ENCODE results near the gene GPC6. TPM values are rescaled to one million over a fixed set of nuclear protein-coding genes. Genes with fewer than 3 reads are reported as not detected.

Gene GPC6
- total RNA-seq, 1 donor from 2014 or later, result not detected

DNA sequence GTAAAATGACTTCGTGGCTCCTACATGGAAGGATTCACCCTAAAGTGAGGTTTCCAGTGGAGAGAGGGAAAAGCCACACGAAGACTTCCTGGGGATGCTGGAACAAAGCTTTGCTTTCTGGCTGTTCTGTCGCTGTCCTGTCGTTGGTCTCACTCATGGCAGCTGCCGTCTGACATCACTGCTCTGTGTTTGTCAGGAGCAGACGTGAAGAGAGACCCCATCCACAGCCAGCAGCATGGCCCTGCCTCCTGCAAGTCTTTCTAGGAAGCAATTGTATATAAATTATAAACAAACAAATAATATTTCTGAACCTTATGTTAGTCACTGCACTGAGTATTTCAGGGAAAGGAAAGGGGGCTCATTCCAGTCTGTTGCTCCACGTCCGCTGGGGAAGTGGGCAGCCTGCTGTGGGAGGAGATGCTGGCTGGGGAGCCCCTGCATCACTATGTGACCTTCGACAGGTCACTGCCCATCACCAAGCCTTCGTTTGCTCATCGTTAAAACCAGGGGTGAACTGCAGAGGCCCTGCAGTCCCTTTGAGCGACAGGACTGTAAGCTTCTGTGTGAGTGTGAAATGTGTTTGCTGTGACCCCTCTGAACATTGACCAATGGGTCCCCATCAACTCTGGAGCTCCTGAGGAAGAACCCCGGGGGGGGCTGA is 1101.9 kb downstream of the GPC6 start:
- H3K9me3 Mint-ChIP-seq, result peaks cover 18% of the 10 kb centered on the region
- H3K27ac Mint-ChIP-seq, result no peak overlapping the region
- peaks cover 14% of the 10 kb centered on the region for H3K36me3 Mint-ChIP-seq (ENCODE audit: low read depth)
- peaks cover 14% of the 10 kb centered on the region for H3K27me3 Mint-ChIP-seq (ENCODE audit: insufficient read depth)
- H3K4me3 Mint-ChIP-seq, result no peak overlapping the region
- no peak for DNase-seq (ENCODE audit: low spot score)
- intact Hi-C loops (cut with micrococcal nuclease), result loop anchor here (5.0 kb wide), 4 partner anchors 116 to 536 kb away; partner anchors contain the start of gene GPR180
- peaks cover 72% of the 10 kb centered on the region for H3K4me1 Mint-ChIP-seq (ENCODE audit: low read depth)

DNA sequence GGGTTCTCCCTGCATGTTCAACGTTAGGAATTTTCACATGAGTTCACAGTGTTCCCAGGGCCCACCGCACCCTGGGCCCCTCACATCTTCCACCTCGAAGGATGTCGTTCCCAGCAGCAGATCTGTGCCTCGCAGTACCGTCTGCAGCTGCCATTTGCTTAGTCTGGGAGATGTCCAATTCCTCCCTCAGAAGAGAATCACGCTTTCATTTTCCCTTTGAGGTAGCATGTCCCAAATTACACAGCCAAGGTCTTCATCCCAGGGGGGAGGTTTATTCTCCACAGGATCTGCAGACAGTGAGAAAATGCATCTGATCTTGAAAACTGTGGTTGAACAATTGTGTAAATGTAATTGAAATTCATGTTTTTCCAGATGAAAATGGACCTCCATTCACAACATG is 1102.7 kb downstream of the GPC6 start:
- Mint-ChIP-seq H3K36me3 (ENCODE audit: low read depth) (peaks cover 14% of the 10 kb centered on the region), H3K4me1 (ENCODE audit: low read depth) (peaks cover 65% of the 10 kb centered on the region), H3K27ac (no peak overlapping the region), H3K9me3 (peaks cover 18% of the 10 kb centered on the region), H3K4me3 (no peak overlapping the region), H3K27me3 (ENCODE audit: insufficient read depth) (peaks cover 22% of the 10 kb centered on the region)
- intact Hi-C loops (cut with micrococcal nuclease), result loop anchor here (5.0 kb wide), 4 partner anchors 117 to 537 kb away; partner anchors contain the start of gene GPR180
- DNase-seq (ENCODE audit: low spot score), result no peak

DNA sequence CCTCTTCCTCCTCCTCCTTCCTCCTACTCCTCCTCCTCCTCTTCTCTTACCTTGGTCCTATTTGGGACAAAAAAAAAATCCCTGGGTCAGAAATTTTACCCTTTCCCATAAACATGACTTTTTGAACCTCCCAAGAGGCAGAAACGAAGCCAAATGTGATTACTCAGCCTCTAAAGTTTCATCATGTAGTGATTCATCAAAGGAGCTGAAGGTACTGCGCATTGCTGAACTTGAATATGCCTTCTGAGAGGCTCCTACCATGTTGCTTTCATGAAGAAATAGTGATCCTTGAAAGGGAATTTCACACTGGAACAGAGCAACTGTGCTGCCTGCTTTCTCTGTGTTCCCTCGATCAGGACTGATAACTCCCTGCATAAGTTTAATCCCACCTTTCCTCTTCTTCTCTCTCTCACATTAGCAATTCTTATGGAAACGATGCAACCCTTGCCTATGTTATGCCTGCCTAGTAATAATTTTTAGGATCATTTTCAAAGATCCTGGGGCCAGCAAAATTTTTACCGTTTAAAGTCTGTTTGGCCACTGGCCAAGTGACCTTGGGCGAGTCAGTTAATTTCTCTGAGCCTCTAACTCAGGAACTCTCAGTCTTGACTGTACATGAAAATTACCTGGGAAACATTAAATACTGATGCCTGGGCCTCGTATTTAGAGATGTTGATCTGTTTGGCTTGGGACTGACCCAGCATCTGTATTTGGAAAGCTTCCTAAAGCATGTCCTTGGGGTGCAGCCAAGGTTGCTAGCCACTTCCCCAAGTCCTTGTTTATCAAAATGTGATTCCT is 1103.3 kb downstream of the GPC6 start:
- peaks cover 22% of the 10 kb centered on the region for H3K27me3 Mint-ChIP-seq (ENCODE audit: insufficient read depth)
- H3K27ac Mint-ChIP-seq, result peak overlapping the region; percentile 76
- no peak for DNase-seq (ENCODE audit: low spot score)
- peaks cover 14% of the 10 kb centered on the region for H3K36me3 Mint-ChIP-seq (ENCODE audit: low read depth)
- intact Hi-C loops (cut with micrococcal nuclease), result loop anchor here (1.0 to 5.0 kb wide), 5 partner anchors 13 to 538 kb away; partner anchors contain the start of gene GPR180
- peaks cover 58% of the 10 kb centered on the region for H3K4me1 Mint-ChIP-seq (ENCODE audit: low read depth)
- peak overlapping the region; percentile 66 for H3K4me3 Mint-ChIP-seq
- peaks cover 18% of the 10 kb centered on the region for H3K9me3 Mint-ChIP-seq

DNA sequence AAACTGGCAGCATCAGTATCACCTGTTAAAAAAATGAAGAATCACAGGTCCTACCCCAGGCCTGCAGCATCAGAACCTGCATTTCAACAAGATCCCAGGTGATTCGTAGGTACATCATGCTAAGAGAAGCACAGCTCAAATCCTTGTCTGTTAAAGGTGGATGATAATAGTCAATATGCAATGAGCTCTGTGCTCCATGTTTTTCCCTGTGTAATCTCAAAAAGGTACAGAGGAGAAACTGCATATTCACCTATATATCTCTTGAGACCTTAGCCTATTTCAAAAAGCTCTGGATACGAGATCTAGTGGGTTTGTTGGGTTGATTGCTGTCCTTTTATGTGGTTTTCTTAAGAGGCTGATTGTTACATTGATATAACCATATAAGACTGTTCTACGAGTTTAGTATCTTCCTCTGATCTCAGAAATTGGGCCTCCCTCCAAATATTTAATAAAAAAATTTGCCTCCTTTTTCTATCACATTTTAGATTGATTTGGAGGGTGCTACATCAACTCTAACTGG is 1104.0 kb downstream of the GPC6 start:
- no peak for DNase-seq (ENCODE audit: low spot score)
- intact Hi-C loops (cut with micrococcal nuclease), result loop anchor here (1.0 kb wide), 1 partner anchor 13 kb away; no protein-coding TSS in a partner anchor
- Mint-ChIP-seq H3K4me3 (no peak overlapping the region), H3K4me1 (ENCODE audit: low read depth) (peaks cover 52% of the 10 kb centered on the region), H3K36me3 (ENCODE audit: low read depth) (peaks cover 14% of the 10 kb centered on the region), H3K27me3 (ENCODE audit: insufficient read depth) (peaks cover 22% of the 10 kb centered on the region), H3K27ac (no peak overlapping the region), H3K9me3 (peaks cover 17% of the 10 kb centered on the region)

DNA sequence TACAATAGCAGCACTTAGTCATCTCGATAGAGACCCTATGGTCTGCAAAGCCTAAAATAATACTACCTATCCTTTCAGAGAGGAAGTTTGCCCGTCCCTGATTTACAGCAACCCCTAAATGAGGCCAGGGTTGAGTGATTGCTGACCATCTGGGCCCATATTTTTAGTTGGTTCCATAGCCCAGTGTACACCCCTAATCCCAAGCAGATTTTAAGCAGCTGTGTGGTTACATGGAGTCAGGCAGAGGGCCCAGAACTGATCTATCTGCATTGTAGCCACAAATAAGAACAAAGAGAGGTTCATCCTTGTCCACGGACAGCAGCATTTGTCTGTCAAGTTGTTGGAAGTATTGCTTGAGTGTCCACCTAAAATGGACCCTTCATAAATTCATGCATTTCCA is 1104.7 kb downstream of the GPC6 start:
- no peak overlapping the region for H3K4me3 Mint-ChIP-seq
- H3K27ac Mint-ChIP-seq, result no peak overlapping the region
- intact Hi-C loops (cut with micrococcal nuclease), result no loop called here
- peaks cover 14% of the 10 kb centered on the region for H3K36me3 Mint-ChIP-seq (ENCODE audit: low read depth)
- H3K4me1 Mint-ChIP-seq (ENCODE audit: low read depth), result peaks cover 45% of the 10 kb centered on the region
- peaks cover 25% of the 10 kb centered on the region for H3K27me3 Mint-ChIP-seq (ENCODE audit: insufficient read depth)
- H3K9me3 Mint-ChIP-seq, result peaks cover 11% of the 10 kb centered on the region
- no peak for DNase-seq (ENCODE audit: low spot score)

DNA sequence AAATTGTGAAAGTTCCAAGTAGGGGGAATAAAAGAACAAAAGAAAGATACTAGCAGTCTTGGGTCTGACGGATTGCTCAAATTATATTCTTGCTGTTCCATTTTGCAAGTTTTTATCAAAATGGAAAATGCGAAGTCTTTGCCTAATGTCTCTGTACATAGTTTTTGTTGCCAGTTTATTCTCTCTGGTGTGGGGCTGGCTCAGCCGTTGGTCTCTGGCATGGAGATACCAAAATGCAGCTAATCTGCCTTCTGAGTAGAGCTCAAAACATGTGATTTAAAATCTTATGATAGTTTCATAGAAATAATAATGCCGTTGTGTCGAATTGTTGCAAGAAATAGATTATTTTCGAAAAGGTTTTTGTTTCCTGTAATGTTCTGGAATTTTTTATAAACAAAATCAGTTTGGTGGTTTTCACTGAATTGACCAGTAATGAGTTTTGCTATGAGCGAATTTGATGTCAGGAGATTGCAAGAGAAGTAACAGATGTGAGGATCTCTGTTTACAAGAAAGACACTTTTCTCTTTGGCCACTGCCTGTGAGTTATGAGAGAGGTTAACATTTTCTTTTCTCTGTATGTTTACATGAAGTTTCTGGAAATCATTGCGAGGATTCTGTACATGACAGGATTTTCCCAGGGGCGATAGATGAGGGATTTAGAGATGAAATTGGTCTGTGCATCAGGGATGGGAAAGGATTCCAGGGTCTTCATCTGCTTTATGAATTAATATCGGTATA is 1105.9 kb downstream of the GPC6 start:
- H3K9me3 Mint-ChIP-seq, result peaks cover 7% of the 10 kb centered on the region
- no peak overlapping the region for H3K4me3 Mint-ChIP-seq
- H3K36me3 Mint-ChIP-seq (ENCODE audit: low read depth), result peaks cover 9% of the 10 kb centered on the region
- no peak overlapping the region for H3K27ac Mint-ChIP-seq
- DNase-seq (ENCODE audit: low spot score), result no peak
- H3K4me1 Mint-ChIP-seq (ENCODE audit: low read depth), result peaks cover 32% of the 10 kb centered on the region
- intact Hi-C loops (cut with micrococcal nuclease), result no loop called here
- H3K27me3 Mint-ChIP-seq (ENCODE audit: insufficient read depth), result peaks cover 25% of the 10 kb centered on the region

DNA sequence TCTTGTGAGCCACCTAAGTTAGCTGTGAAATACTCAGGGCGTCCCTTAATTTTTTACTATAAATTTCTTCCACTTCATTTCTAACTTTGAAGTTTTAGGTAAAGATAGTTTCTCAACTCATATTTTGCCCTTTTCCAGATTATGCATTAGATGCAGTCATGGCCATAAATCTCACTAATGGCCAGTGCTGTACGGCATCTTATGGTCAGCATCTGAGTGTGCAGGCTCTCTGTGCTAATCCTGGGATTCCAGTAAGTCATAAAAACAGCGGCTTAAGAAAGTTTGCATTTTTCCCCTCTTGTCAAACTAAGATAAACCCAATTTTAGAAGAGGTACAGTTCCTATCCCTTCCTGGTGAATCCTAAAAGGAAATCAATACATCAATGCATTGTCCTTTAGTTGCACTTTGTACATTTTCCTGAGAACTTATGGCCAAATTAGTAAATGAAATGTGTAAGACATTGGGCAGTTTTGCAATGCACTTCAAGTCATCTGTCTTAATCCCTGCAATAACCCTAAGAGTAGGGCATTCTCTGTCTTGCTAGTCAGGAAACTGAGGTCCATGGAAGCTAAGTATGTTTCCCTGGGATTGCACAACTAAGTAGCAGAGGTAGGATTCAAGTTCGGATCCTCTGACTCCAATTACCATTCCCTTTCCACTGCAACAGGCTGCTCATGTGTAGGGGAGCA is 1106.7 kb downstream of the GPC6 start:
- H3K4me1 Mint-ChIP-seq (ENCODE audit: low read depth), result peaks cover 25% of the 10 kb centered on the region

DNA sequence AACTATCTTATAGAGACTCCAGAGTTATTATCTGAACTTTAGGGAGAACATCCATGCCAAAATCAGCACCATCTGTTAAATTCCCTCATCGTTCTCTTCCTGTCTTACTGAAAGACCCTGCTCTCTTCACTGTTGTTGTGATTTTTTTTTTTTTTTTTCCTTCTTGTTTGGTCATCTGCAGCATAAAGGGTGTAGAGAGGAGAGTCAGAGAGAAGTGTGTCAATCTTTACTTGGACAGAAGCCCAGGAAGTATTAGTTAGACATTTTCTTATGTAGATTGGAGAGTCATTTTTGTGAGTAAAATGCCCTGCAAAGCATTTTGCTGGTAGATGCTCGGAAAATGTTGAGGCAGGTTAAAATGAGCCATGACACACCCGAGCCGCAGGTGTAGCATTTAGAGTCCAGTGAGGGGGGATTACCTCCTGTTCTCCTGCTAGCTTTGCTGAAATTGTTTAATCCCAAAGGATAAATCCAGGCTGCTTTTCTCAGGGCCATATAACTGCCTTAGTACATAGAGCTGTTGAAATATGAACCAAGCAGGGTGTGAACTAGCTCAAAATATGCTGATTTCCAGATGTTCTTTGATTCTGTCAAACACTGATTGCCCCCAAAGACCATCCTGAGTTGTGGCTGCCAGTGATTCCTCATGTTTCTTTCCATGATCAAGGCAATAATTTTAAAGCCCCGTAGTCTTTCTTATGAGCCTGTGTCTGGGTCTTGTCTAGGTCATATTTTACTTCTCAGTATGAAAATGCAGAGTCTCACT is 1109.3 kb downstream of the GPC6 start:
- Mint-ChIP-seq H3K9me3 (no peaks in the 10 kb centered on the region), H3K27me3 (ENCODE audit: insufficient read depth) (peaks cover 25% of the 10 kb centered on the region), H3K4me1 (ENCODE audit: low read depth) (peaks cover 2% of the 10 kb centered on the region), H3K27ac (no peak overlapping the region), H3K4me3 (no peak overlapping the region), H3K36me3 (ENCODE audit: low read depth) (peaks cover 4% of the 10 kb centered on the region)
- no peak for DNase-seq (ENCODE audit: low spot score)
- intact Hi-C loops (cut with micrococcal nuclease), result no loop called here

More for the DNA sequence above, 1106.7 kb downstream of the GPC6 start:
- no peak overlapping the region for H3K27ac Mint-ChIP-seq
- H3K4me3 Mint-ChIP-seq, result no peak overlapping the region
- DNase-seq (ENCODE audit: low spot score), result no peak
- H3K9me3 Mint-ChIP-seq, result peaks cover 7% of the 10 kb centered on the region
- H3K27me3 Mint-ChIP-seq (ENCODE audit: insufficient read depth), result peaks cover 25% of the 10 kb centered on the region
- intact Hi-C loops (cut with micrococcal nuclease), result no loop called here
- peaks cover 9% of the 10 kb centered on the region for H3K36me3 Mint-ChIP-seq (ENCODE audit: low read depth)

DNA sequence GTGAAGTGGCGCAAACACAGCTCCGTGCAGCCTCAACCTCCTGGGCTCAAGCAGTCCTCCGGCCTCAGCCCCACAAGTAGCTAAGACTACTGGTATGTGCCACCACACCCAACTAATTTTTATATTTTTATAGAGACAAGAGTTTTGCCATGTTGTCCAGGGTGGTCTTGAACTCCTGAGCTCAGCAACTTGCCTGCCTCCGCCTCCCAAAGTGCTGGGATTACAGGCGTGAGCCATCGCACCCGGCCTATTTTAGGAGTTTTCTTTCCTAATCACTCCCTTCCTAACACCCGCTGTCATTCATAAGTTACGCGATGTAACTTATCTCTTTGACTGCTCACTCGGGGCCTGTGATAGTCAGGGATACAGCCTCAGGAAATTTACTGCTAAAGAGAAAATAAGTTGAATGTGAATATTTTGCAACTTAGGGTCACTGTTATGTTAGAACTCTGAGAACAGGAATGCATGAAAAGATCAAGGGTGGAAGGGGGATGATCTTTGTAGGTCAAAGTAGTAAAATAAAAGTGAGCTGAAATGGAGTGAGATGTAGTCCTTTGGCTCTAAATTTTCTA is 1112.6 kb downstream of the GPC6 start:
- Mint-ChIP-seq H3K27me3 (ENCODE audit: insufficient read depth) (peaks cover 6% of the 10 kb centered on the region), H3K4me1 (ENCODE audit: low read depth) (peaks cover 6% of the 10 kb centered on the region), H3K9me3 (no peaks in the 10 kb centered on the region), H3K27ac (no peak overlapping the region), H3K36me3 (ENCODE audit: low read depth) (no peaks in the 10 kb centered on the region), H3K4me3 (no peak overlapping the region)
- intact Hi-C loops (cut with micrococcal nuclease), result no loop called here
- no peak for DNase-seq (ENCODE audit: low spot score)

DNA sequence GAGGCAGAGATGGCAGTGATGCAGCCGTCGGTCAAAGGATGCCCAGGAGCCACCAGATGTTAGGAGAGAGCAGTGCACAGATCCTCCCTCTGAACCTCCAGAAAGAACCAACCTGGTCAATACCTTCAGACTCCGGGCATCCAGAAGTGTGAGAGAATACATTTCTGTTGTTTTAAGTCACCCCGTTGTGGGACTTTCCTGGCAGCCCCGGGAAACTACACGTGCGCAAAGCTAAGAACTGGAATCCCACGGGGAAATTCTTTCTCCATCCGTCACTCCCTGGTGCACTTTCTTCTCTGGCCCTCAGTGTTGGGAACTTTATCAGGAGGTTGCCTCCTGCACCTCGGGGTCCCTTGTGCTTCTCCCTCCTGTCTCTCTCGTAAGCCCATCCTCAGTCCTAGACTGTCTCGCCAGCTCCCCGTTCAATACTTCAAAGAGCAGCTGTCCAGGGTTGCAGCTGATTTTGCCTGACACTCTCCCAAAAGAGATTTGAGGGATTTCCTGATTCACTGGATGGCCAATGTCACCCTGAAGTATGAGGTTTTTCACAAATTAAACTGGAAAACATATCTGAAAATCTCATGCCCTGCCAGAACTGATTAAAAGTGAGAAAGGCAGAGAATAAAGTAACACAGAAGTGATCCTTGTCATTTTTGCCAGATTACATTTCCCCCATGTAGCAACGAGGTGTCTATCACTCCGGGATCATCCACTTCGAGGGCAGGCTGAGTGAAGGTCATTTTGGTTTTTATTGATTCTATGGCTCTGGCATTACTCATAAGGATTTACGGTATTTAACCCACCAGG is 1116.0 kb downstream of the GPC6 start:
- Mint-ChIP-seq H3K4me1 (ENCODE audit: low read depth) (peaks cover 28% of the 10 kb centered on the region), H3K9me3 (no peaks in the 10 kb centered on the region), H3K36me3 (ENCODE audit: low read depth) (no peaks in the 10 kb centered on the region), H3K27ac (no peak overlapping the region), H3K27me3 (ENCODE audit: insufficient read depth) (peaks cover 4% of the 10 kb centered on the region), H3K4me3 (no peak overlapping the region)
- no peak for DNase-seq (ENCODE audit: low spot score)
- intact Hi-C loops (cut with micrococcal nuclease), result loop anchor here (1.0 kb wide), 1 partner anchor 12 kb away; no protein-coding TSS in a partner anchor

DNA sequence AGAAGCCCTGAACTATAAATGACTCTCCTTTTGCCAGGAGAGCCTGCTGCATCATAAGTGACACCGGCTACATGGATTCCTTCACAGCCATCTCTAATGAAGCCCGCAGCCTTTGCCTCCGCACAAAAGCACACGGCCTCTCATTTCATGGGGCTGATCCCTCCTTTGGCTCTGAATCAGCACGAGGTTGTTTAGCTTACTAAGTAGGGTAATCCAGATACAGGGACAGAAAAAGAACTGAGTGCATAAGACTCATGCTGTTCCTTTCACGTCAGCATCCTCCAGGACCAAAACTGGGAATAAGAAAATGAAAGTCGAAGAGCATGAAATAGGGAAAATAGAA is 1116.6 kb downstream of the GPC6 start:
- H3K4me3 Mint-ChIP-seq, result no peak overlapping the region

More for the DNA sequence above, 1116.6 kb downstream of the GPC6 start:
- intact Hi-C loops (cut with micrococcal nuclease), result loop anchor here (1.0 kb wide), 1 partner anchor 13 kb away; no protein-coding TSS in a partner anchor
- Mint-ChIP-seq H3K36me3 (ENCODE audit: low read depth) (no peaks in the 10 kb centered on the region), H3K9me3 (no peaks in the 10 kb centered on the region), H3K27me3 (ENCODE audit: insufficient read depth) (peaks cover 4% of the 10 kb centered on the region), H3K4me1 (ENCODE audit: low read depth) (peaks cover 28% of the 10 kb centered on the region), H3K27ac (no peak overlapping the region)
- no peak for DNase-seq (ENCODE audit: low spot score)
